Posterior vena cava (tissue), 2 donors: ENCODE data around the gene DDX43. TPM values are rescaled to one million over a fixed set of nuclear protein-coding genes. Genes with fewer than 3 reads are reported as not detected.
A peak's percentile ranks its signal among the peaks of the same experiment; 100 is the strongest.

Source experiments
- DNase-seq: peaks from one replicate; pipeline ENCODE4 v3.0.0-alpha.2; 2020; ENCODE audit warnings: low spot score
- intact Hi-C, 2 donors: fragments of 100-400 bp; cut with DNase I; formaldehyde crosslinking; loops; one replicate each; pipeline versions ENCODE4 v1.14.1 to v1.14.2; 2022 to 2023
- total RNA-seq, 2 donors: library from RNA; stranded (reverse); fragmentation: NEBNext Ultra II Directional; extraction: Animal tissue kit (Norgen Biotek cat#: 25700); gene quantifications; one replicate each; pipeline ENCODE4 v1.2.1, GENCODE V29; 2021
- donor health status: DM: yes; HTN: yes; CAD: no.
- donor health status: DM: yes; HTN: yes; CAD: no.

Gene DDX43
- total RNA-seq, 2 donors from 2014 or later: 0.43 to 1.3 TPM

DNA sequence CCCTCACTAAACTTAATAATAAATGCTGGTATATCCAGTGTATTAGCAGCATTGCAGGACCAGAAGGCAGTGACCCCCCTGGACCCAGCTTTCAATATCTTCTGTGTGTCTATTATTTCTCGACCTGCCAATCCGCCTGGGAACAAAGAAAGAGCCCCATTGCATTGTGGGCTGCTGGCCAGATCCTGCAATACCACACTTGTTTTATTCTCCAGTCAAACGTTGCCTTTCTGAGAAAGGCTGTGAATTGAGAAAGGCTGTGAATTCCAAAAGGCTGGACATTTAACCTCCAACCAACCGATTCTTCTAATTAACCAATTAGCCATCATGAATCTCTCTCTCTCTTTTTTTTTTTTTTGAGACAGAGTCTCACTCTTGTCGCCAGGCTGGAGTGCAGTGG lies 65.4 kb downstream of the DDX43 start:
- intact Hi-C loops: no loop called here
- no peak for DNase-seq

DNA sequence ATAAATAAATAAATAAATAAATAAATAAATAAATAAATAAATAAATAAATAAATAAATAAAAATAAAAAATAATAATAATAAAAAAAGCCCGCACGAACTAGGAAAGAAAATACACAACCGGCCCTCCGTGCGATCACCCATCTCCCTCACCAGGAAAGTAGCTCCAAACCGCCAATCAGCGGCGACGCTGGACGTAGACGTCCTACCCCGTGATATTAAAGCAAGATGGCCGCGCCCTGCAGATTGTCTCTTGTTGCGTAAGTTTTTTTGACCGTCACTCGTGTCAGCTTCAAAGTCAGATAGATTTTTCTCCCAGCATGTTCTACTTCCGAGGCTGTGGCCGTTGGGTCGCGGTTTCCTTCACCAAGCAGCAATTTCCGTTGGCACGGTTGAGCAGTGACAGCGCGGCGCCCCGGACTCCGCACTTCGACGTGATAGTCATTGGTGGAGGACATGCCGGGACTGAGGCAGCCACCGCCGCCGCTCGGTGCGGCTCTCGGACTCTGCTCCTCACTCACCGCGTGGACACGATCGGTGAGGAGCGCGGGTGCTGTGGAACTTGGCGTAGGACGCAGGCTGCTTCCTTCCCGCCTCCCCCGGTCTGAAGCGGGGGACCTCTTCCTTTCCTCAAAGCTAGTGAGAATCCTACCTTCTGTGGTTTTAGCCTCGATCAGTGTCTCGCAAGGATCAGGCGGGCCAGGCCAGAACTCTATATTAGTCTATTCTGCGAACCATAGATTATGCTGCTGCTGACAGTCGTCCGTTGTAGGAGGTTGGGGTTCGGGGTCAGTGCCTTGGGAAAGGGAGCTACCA lies 67.1 kb downstream of the DDX43 start, which contains the start of gene MTO1:
Gene MTO1 (plus strand): TSS at position 201 of the 814 bp plus-strand sequence. CDS start 118 bp downstream, at position 319.
- intact Hi-C loops: no loop called here
- peak; percentile 98 for DNase-seq

Other genes with a start within 250 kb of the DDX43 start
- gene KHDC1L, start 169.3 kb upstream of the DDX43 start, total RNA-seq: not detected
- 1 to 10 TPM in 1 of 2 donors, under 1 TPM in 1; 0.19 to 1.1 TPM for gene KHDC1, start 131.6 kb upstream of the DDX43 start, total RNA-seq
- not detected for gene DPPA5, start 40.6 kb upstream of the DDX43 start, total RNA-seq
- not detected for gene KHDC3L, start 32.2 kb upstream of the DDX43 start, total RNA-seq
- gene OOEP, start 24.9 kb upstream of the DDX43 start, total RNA-seq: under 1 TPM in 1 of 2 donors, not detected in 1; 0.24 TPM
- gene CGAS, start 57.5 kb downstream of the DDX43 start, total RNA-seq: 1 to 10 TPM; 5.3 to 6.2 TPM
- 10 to 100 TPM; 18.3 to 20.6 TPM for gene MTO1, start 66.9 kb downstream of the DDX43 start, total RNA-seq
- gene EEF1A1, start 126.2 kb downstream of the DDX43 start, total RNA-seq: 1,000 to 10,000 TPM; 7,949 to 8,333 TPM